LHCN-M2 (cell line): Measurements from ENCODE around the gene TMEM94. TPM values are rescaled to one million over a fixed set of nuclear protein-coding genes. Genes with fewer than 3 reads are reported as not detected.

Experiments
- total RNA-seq: library from RNA; depleted of rRNA; stranded (reverse); fragments of >200 nt; gene quantifications from 2 replicates; pipeline ENCODE4 v1.2.3, GENCODE V29; 2014; rRNA removed

The TMEM94 gene
- total RNA-seq, 1 experiment from 2014 or later, result 57.1 TPM

Other genes starting within 250 kb of the TMEM94 start
- gene GGA3, start 195.0 kb upstream of the TMEM94 start, total RNA-seq, result 14.7 and 18.5 TPM in 2 replicates
- 52.4 and 58.4 TPM in 2 replicates for gene MRPS7, start 194.8 kb upstream of the TMEM94 start, total RNA-seq
- gene MIF4GD, start 185.4 kb upstream of the TMEM94 start, total RNA-seq, result 4.2 and 8.6 TPM in 2 replicates
- gene SLC25A19, start 167.2 kb upstream of the TMEM94 start, total RNA-seq, result 7.1 and 8.7 TPM in 2 replicates
- gene GRB2, start 51.0 kb upstream of the TMEM94 start, total RNA-seq, result 95.7 and 113 TPM in 2 replicates
- 7.7 and 9.2 TPM in 2 replicates for gene CASKIN2, start 58.9 kb downstream of the TMEM94 start, total RNA-seq
- gene TSEN54, start 59.9 kb downstream of the TMEM94 start, total RNA-seq, result 22.8 and 33.7 TPM in 2 replicates
- gene LLGL2, start 69.1 kb downstream of the TMEM94 start, total RNA-seq, result 0.06 and 1.0 TPM in 2 replicates
- under 0.01 and 0.06 TPM in 2 replicates for gene MYO15B, start 131.2 kb downstream of the TMEM94 start, total RNA-seq
- gene SMIM5, start 176.8 kb downstream of the TMEM94 start, total RNA-seq, result 0.17 and 0.90 TPM in 2 replicates
- gene RECQL5, start 210.5 kb downstream of the TMEM94 start, total RNA-seq, result 14.5 and 31.3 TPM in 2 replicates
- 58.4 and 63.3 TPM in 2 replicates for gene SAP30BP, start 210.7 kb downstream of the TMEM94 start, total RNA-seq